ENCODE measurements around the gene TANGO2. TPM values are rescaled to one million over a fixed set of nuclear protein-coding genes. Genes with fewer than 3 reads are reported as not detected.

Gene TANGO2
- polyA plus RNA-seq, 1 of the 3 experiments (the other 2 are of a cell fraction), result 20.7 TPM

DNA sequence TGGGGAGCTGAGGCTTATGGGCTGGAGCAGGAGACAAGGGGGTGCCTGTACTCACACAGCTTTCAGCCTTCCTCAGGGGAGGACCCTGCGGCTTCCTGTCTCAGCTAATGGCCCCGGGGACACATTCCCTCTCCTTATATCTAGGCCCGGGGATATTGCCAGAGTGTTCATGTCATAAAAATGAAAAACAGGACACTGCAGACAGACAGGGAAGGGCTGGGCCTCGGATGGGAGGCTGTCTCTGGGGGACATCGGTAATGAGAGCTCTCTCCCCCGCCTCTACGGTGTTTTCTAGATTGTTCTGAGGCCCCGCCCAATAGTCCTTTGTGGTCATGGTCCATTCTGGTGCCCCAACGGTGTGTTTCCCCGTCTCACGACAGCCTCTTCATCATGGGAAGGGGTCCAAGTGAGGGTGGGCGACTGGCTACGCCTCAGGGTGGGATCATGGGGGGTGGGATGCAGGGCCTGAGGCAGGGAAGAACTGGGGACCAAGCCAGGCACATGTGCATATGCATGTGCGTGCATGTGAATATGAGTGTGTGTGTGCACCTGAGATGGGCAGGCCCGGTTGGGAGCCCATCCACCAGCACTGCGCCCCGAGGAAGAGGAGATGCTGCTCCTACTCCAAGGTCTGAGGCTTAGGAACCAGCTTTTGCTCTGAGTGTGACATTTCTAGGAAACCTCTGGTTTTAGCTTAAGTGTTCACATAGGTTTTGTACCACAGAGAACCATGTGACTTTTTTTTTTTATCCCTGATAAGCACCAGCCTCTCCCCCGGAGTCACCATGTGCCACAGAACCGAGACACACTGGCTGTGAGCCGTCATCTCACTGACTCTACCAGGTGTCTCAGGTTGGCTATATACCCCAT lies 9.6 kb upstream of the TANGO2 start:
- H3K27ac ChIP-seq (ENCODE audit: low read depth in 2 of 2, low read length in 1 of 2), result peak overlapping the region in 1 of 2 experiments; percentile 99; a peak in 2 of 4 replicates
- peaks cover 0 to 80% of the 10 kb centered on the region in 2 experiments; a peak in 2 of 4 replicates for H3K4me1 ChIP-seq (ENCODE audit: control insufficient read depth in 1 of 2, insufficient read depth in 2 of 2, low read depth in 1 of 2, low read length in 1 of 2)
- H3K36me3 ChIP-seq (replicated peaks in 1 of 2; ENCODE audit: control insufficient read depth in 1 of 2, insufficient read depth in 2 of 2, low read length in 1 of 2), result no peaks in the 10 kb centered on the region
- WGBS (ENCODE audit: low lambda C conversion rate), result 87% methylated on average over 17 of the region's 20 CpGs
- peaks cover 5% of the 10 kb centered on the region for H3F3A ChIP-seq (replicated peaks; ENCODE audit: insufficient read depth)
- no peaks in the 10 kb centered on the region for H3K9me2 ChIP-seq
- ChIA-PET POLR2A (interaction anchor here (1.0 to 4.8 kb wide), 2 partner anchors 25 to 40 kb away, joined by 3 to 63 read pairs; no protein-coding TSS in a partner anchor), CTCF (interaction anchor here (1.7 to 8.9 kb wide), 7 partner anchors 9 to 281 kb away, joined by 5 to 501 read pairs (median 31); partner anchors contain the start of gene TANGO2)
- H2AFZ ChIP-seq (ENCODE audit: low read depth), result no peak overlapping the region
- H3K9ac ChIP-seq, result no peak overlapping the region
- no peak for TF ChIP-seq SIN3A (IDR thresholded peaks at IDR 0.05; ENCODE audit: borderline replicate concordance, low read depth, low read length)
- TF ChIP-seq, protein P1, sequence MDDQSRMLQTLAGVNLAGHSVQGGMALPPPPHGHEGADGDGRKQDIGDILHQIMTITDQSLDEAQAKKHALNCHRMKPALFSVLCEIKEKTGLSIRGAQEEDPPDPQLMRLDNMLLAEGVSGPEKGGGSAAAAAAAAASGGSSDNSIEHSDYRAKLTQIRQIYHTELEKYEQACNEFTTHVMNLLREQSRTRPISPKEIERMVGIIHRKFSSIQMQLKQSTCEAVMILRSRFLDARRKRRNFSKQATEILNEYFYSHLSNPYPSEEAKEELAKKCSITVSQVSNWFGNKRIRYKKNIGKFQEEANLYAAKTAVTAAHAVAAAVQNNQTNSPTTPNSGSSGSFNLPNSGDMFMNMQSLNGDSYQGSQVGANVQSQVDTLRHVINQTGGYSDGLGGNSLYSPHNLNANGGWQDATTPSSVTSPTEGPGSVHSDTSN (IDR thresholded peaks at IDR 0.05), result no peak
- no peak for TF ChIP-seq YY1 (IDR thresholded peaks at IDR 0.05; ENCODE audit: low read depth)
- no peak for TF ChIP-seq RXRA (IDR thresholded peaks at IDR 0.05; ENCODE audit: borderline replicate concordance, low read depth)
- no peak for TF ChIP-seq FOXJ3 (CRISPR knock-in tag; IDR thresholded peaks at IDR 0.05)
- no peak for TF ChIP-seq MXI1 (IDR thresholded peaks at IDR 0.05; ENCODE audit: low read depth, low read length)
- TF ChIP-seq, protein P2, sequence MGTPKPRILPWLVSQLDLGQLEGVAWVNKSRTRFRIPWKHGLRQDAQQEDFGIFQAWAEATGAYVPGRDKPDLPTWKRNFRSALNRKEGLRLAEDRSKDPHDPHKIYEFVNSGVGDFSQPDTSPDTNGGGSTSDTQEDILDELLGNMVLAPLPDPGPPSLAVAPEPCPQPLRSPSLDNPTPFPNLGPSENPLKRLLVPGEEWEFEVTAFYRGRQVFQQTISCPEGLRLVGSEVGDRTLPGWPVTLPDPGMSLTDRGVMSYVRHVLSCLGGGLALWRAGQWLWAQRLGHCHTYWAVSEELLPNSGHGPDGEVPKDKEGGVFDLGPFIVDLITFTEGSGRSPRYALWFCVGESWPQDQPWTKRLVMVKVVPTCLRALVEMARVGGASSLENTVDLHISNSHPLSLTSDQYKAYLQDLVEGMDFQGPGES (IDR thresholded peaks at IDR 0.05; ENCODE audit: low read depth, low read length), result no peak
- TF ChIP-seq, protein P3, sequence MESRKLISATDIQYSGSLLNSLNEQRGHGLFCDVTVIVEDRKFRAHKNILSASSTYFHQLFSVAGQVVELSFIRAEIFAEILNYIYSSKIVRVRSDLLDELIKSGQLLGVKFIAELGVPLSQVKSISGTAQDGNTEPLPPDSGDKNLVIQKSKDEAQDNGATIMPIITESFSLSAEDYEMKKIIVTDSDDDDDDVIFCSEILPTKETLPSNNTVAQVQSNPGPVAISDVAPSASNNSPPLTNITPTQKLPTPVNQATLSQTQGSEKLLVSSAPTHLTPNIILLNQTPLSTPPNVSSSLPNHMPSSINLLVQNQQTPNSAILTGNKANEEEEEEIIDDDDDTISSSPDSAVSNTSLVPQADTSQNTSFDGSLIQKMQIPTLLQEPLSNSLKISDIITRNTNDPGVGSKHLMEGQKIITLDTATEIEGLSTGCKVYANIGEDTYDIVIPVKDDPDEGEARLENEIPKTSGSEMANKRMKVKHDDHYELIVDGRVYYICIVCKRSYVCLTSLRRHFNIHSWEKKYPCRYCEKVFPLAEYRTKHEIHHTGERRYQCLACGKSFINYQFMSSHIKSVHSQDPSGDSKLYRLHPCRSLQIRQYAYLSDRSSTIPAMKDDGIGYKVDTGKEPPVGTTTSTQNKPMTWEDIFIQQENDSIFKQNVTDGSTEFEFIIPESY (IDR thresholded peaks at IDR 0.05; ENCODE audit: borderline replicate concordance, low read depth), result no peak
- TF ChIP-seq GATA2 (CRISPR knock-in tag; IDR thresholded peaks at IDR 0.05), result no peak
- TF ChIP-seq EP300 (IDR thresholded peaks at IDR 0.05; ENCODE audit: borderline replicate concordance in 1 of 2, low read depth in 1 of 2, low read length in 1 of 2), result no peak
- no peak for TF ChIP-seq CHD2 (IDR thresholded peaks at IDR 0.05; ENCODE audit: low read length, partially characterized antibody)
- TF ChIP-seq NRF1 (IDR thresholded peaks at IDR 0.05; ENCODE audit: low read depth, low read length), result no peak
- TF ChIP-seq ELF1 (IDR thresholded peaks at IDR 0.05), result no peak
- TF ChIP-seq, protein P4, sequence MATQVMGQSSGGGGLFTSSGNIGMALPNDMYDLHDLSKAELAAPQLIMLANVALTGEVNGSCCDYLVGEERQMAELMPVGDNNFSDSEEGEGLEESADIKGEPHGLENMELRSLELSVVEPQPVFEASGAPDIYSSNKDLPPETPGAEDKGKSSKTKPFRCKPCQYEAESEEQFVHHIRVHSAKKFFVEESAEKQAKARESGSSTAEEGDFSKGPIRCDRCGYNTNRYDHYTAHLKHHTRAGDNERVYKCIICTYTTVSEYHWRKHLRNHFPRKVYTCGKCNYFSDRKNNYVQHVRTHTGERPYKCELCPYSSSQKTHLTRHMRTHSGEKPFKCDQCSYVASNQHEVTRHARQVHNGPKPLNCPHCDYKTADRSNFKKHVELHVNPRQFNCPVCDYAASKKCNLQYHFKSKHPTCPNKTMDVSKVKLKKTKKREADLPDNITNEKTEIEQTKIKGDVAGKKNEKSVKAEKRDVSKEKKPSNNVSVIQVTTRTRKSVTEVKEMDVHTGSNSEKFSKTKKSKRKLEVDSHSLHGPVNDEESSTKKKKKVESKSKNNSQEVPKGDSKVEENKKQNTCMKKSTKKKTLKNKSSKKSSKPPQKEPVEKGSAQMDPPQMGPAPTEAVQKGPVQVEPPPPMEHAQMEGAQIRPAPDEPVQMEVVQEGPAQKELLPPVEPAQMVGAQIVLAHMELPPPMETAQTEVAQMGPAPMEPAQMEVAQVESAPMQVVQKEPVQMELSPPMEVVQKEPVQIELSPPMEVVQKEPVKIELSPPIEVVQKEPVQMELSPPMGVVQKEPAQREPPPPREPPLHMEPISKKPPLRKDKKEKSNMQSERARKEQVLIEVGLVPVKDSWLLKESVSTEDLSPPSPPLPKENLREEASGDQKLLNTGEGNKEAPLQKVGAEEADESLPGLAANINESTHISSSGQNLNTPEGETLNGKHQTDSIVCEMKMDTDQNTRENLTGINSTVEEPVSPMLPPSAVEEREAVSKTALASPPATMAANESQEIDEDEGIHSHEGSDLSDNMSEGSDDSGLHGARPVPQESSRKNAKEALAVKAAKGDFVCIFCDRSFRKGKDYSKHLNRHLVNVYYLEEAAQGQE (IDR thresholded peaks at IDR 0.05; ENCODE audit: low read depth, low read length), result no peak
- no peaks in the 10 kb centered on the region for H4K20me1 ChIP-seq (ENCODE audit: insufficient read depth)
- no peaks in the 10 kb centered on the region for H3K27me3 ChIP-seq (ENCODE audit: insufficient read depth)
- H3K79me2 ChIP-seq (ENCODE audit: insufficient read depth), result no peaks in the 10 kb centered on the region
- H3K4me3 ChIP-seq (ENCODE audit: low read depth in 2 of 2, low read length in 1 of 2), result no peak overlapping the region
- DNase-seq, result no peak
- no peak overlapping the region for H3K4me2 ChIP-seq
- H3K9me3 ChIP-seq, result no peaks in the 10 kb centered on the region
